ENCODE results near the gene GRM4. TPM values are rescaled to one million over a fixed set of nuclear protein-coding genes. Genes with fewer than 3 reads are reported as not detected.

The GRM4 gene
- total RNA-seq, 1 experiment from 2014 or later = not detected

DNA sequence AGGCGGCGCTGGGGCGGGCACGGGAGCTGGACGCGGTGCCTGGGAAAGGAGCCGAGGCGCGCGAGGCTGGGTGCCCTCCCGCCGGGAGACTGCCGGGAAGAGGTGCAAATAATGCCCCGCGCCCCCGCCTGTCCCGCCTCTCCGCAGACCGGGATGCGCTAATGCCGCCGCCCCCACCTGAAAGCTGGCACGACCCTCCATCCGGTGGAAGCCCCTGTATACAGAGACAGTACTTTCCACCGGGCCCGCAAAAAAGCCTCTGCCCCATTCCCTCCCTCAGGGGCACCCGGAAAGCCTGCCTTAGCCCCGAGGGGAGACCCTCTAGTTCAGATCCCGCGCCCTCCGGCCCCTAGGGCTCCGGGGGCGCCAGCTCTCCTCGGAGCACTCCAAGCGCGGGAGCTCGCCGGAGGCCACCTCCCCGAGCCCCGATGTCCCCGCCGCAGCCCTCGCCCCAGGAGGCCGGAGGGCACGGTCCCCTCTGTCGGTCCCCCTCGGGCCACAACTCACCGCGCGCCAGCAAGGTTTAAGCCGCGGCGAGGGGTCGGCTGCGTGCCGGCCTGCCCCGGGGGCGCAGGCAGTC, 1.2 kb downstream of the GRM4 start:
- peak overlapping the region; percentile 78 for H3K4me3 Mint-ChIP-seq (ENCODE audit: low read depth, unreplicated experiment)
- peaks cover 9% of the 10 kb centered on the region for H3K4me1 Mint-ChIP-seq (ENCODE audit: low read depth, unreplicated experiment)
- CTCF ChIA-PET = interaction anchor here (0.8 to 1.4 kb wide), 5 partner anchors 9 to 433 kb away, joined by 3 to 7 read pairs (median 3); partner anchors contain the start of gene UQCC2
- no TSS peak for BruUV-seq (replicated peaks)
- TF ChIP-seq, protein P1, sequence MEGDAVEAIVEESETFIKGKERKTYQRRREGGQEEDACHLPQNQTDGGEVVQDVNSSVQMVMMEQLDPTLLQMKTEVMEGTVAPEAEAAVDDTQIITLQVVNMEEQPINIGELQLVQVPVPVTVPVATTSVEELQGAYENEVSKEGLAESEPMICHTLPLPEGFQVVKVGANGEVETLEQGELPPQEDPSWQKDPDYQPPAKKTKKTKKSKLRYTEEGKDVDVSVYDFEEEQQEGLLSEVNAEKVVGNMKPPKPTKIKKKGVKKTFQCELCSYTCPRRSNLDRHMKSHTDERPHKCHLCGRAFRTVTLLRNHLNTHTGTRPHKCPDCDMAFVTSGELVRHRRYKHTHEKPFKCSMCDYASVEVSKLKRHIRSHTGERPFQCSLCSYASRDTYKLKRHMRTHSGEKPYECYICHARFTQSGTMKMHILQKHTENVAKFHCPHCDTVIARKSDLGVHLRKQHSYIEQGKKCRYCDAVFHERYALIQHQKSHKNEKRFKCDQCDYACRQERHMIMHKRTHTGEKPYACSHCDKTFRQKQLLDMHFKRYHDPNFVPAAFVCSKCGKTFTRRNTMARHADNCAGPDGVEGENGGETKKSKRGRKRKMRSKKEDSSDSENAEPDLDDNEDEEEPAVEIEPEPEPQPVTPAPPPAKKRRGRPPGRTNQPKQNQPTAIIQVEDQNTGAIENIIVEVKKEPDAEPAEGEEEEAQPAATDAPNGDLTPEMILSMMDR (IDR thresholded peaks at IDR 0.05; ENCODE audit: unreplicated experiment) = no peak
- peaks cover 100% of the 10 kb centered on the region for H3K27me3 Mint-ChIP-seq (ENCODE audit: unreplicated experiment)
- DNase-seq = no peak
- intact Hi-C loops (cut with micrococcal nuclease; ENCODE audit: unreplicated experiment) = loop anchor here (10.0 kb wide), 1 partner anchor 430 kb away; the partner anchor contains the start of gene UQCC2
- H3K27ac Mint-ChIP-seq (ENCODE audit: unreplicated experiment) = no peak overlapping the region
- no peaks in the 10 kb centered on the region for H3K9me3 Mint-ChIP-seq (ENCODE audit: low read depth, unreplicated experiment)
- H3K36me3 Mint-ChIP-seq (ENCODE audit: insufficient read depth, unreplicated experiment) = peaks cover 5% of the 10 kb centered on the region

DNA sequence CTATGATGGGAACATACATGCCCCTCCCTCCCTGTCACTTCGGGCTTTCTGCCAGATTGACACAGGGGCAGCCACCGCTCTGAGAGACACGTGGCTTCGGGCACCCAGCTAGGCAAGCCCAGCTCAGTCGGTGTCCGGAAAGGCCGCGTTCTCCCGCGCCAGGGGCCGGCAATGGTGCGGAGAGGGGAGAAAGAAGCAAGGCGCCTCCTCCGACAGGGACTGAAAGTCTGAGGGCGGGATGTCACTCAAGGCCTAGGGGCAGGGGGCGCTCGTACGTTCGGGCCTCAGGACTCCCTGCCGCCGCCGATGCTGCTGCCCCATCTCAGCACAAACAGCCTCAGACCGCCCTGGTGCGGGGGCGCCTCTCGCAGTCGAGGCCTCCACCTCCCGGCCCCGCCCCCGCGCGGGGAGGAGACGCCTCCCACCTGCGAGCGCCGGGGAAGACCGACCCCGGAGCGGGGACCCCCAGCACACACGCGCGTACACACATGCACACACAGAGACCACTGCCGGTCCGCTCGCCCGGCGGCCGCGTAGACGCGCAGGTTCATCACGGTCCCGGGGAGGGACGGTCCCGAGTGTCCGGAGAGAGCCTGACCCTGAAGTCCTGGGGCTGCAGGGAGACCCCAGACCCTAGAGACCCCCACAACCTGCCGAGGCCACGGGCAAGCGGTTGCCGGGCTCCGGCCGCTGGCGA, 1.9 kb downstream of the GRM4 start:
- H3K4me3 Mint-ChIP-seq (ENCODE audit: low read depth, unreplicated experiment) = peak overlapping the region; percentile 78
- no TSS peak for BruUV-seq (replicated peaks)
- peaks cover 100% of the 10 kb centered on the region for H3K27me3 Mint-ChIP-seq (ENCODE audit: unreplicated experiment)
- H3K27ac Mint-ChIP-seq (ENCODE audit: unreplicated experiment) = no peak overlapping the region
- H3K4me1 Mint-ChIP-seq (ENCODE audit: low read depth, unreplicated experiment) = peaks cover 9% of the 10 kb centered on the region
- peak; percentile 63 for DNase-seq
- CTCF ChIA-PET = interaction anchor here (0.8 to 1.4 kb wide), 4 partner anchors 8 to 89 kb away, joined by 3 to 7 read pairs (median 4); no protein-coding TSS in a partner anchor
- intact Hi-C loops (cut with micrococcal nuclease; ENCODE audit: unreplicated experiment) = loop anchor here (10.0 kb wide), 1 partner anchor 429 kb away; the partner anchor contains the start of gene UQCC2
- H3K9me3 Mint-ChIP-seq (ENCODE audit: low read depth, unreplicated experiment) = no peaks in the 10 kb centered on the region
- peaks cover 5% of the 10 kb centered on the region for H3K36me3 Mint-ChIP-seq (ENCODE audit: insufficient read depth, unreplicated experiment)
- TF ChIP-seq, protein P1 (IDR thresholded peaks at IDR 0.05; ENCODE audit: unreplicated experiment) = peak; percentile 51

DNA sequence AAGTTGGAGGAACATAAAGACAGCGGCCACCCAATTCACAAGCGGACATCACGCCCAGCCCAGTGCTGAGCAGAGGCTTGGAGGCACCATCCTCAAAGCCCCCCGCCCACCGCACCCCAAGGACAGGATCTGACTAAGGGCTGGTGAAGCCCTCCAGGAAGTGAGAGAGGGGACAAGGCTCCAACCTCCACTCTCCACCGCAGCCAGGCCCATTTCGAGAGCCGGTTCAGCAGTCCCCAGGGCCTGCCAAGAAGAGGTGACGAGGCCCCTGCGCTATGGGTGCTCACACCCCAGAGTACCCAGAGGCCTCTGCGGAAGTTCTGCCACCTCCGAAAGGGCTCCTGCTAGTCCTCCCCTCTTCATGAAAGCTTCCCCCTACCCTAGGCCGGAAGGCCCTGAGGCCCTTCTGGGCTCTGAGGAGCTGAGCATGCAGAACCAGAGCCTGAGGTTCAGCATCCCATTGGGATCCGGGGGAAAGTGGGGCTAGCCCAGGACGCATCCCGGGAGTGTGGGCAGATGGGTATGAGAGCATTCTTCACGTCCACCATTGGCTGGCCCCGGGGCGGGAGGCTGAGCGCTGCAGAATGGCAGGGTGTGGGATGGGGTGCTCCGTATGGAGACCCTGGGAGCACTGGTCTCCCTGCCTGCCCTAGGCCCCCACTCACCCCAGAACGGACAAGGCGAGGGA, 2.5 kb downstream of the GRM4 start:
- Mint-ChIP-seq H3K4me3 (ENCODE audit: low read depth, unreplicated experiment) (peak overlapping the region; percentile 78), H3K9me3 (ENCODE audit: low read depth, unreplicated experiment) (no peaks in the 10 kb centered on the region), H3K27me3 (ENCODE audit: unreplicated experiment) (peaks cover 100% of the 10 kb centered on the region), H3K27ac (ENCODE audit: unreplicated experiment) (no peak overlapping the region), H3K4me1 (ENCODE audit: low read depth, unreplicated experiment) (peaks cover 9% of the 10 kb centered on the region), H3K36me3 (ENCODE audit: insufficient read depth, unreplicated experiment) (peaks cover 5% of the 10 kb centered on the region)
- DNase-seq = no peak
- TF ChIP-seq, protein P1 (IDR thresholded peaks at IDR 0.05; ENCODE audit: unreplicated experiment) = no peak
- CTCF ChIA-PET = interaction anchor here (0.5 to 1.4 kb wide), 5 partner anchors 13 to 225 kb away, joined by 3 to 4 read pairs (median 4); no protein-coding TSS in a partner anchor
- BruUV-seq (replicated peaks) = no TSS peak
- intact Hi-C loops (cut with micrococcal nuclease; ENCODE audit: unreplicated experiment) = loop anchor here (10.0 kb wide), 1 partner anchor 429 kb away; the partner anchor contains the start of gene UQCC2
